ENCODE results near the gene C11orf86.

GRCh38 chr11:66933531-66933930 is 41.6 kb upstream of the C11orf86 start:
- no peak for TF ChIP-seq CTCF (IDR thresholded peaks at IDR 0.05)
- TF ChIP-seq POLR2AphosphoS5 (IDR thresholded peaks at IDR 0.05; ENCODE audit: low read depth, low read length) = no peak
- TF ChIP-seq TCF7L2 (IDR thresholded peaks at IDR 0.05; ENCODE audit: low read depth, low read length) = no peak
